ENCODE data around the gene STK17B. TPM values are rescaled to one million over a fixed set of nuclear protein-coding genes. Genes with fewer than 3 reads are reported as not detected.
A peak's percentile ranks its signal among the peaks of the same experiment; 100 is the strongest.

Gene STK17B
- total and polyA plus RNA-seq, 2 of the 13 experiments (the other 11 are each of a cell fraction or from before 2014, with no cell fraction given): 1.6 to 4.5 TPM

GRCh38 chr2:196170606-196171247, 651 bp downstream of the STK17B start (continued):
- no peak for TF ChIP-seq PHF5A (CRISPR knock-in tag; IDR thresholded peaks at IDR 0.05; ENCODE audit: low read depth, unreplicated experiment)
- no peak for TF ChIP-seq ZNF713 (CRISPR knock-in tag; IDR thresholded peaks at IDR 0.05)
- no peak for TF ChIP-seq NFE2L1 (CRISPR knock-in tag; IDR thresholded peaks at IDR 0.05; ENCODE audit: borderline replicate concordance)
- no peak for TF ChIP-seq ZNF20 (CRISPR knock-in tag; IDR thresholded peaks at IDR 0.05)
- no peak for TF ChIP-seq BCL6 (CRISPR knock-in tag; IDR thresholded peaks at IDR 0.05)
- no peak for TF ChIP-seq CENPBD1 (CRISPR knock-in tag; IDR thresholded peaks at IDR 0.05; ENCODE audit: borderline replicate concordance, low read depth)
- no peak for TF ChIP-seq JUND (CRISPR knock-in tag; IDR thresholded peaks at IDR 0.05)
- no peak for TF ChIP-seq KDM3A (CRISPR knock-in tag; IDR thresholded peaks at IDR 0.05; ENCODE audit: low read depth)
- TF ChIP-seq ZFP36L1 (CRISPR knock-in tag; IDR thresholded peaks at IDR 0.05): no peak
- TF ChIP-seq ZIK1 (CRISPR knock-in tag; IDR thresholded peaks at IDR 0.05; ENCODE audit: borderline replicate concordance, low read depth): peak; percentile 82; the same call in 1 of the 2 replicates
- no peak for TF ChIP-seq SP1 (IDR thresholded peaks at IDR 0.05)
- no peak for TF ChIP-seq SP1 (CRISPR knock-in tag; IDR thresholded peaks at IDR 0.05)
- no peak for TF ChIP-seq TRAFD1 (CRISPR knock-in tag; IDR thresholded peaks at IDR 0.05; ENCODE audit: borderline replicate concordance)
- no peak for TF ChIP-seq ZNF143 (CRISPR knock-in tag; IDR thresholded peaks at IDR 0.05)
- 0 out of 2 replicates have a peak, but pooled peaks have one; percentile 16 for TF ChIP-seq ZBTB34 (CRISPR knock-in tag; IDR thresholded peaks at IDR 0.05)
- TF ChIP-seq IKZF1 (IDR thresholded peaks at IDR 0.05): no peak
- TF ChIP-seq ZNF251 (CRISPR knock-in tag; IDR thresholded peaks at IDR 0.05): no peak
- no peak for TF ChIP-seq CBX5 (CRISPR knock-in tag; IDR thresholded peaks at IDR 0.05; ENCODE audit: borderline replicate concordance)
- TF ChIP-seq THAP7 (CRISPR knock-in tag; IDR thresholded peaks at IDR 0.05): no peak
- no peak for TF ChIP-seq PRDM10 (CRISPR knock-in tag; IDR thresholded peaks at IDR 0.05; ENCODE audit: low read depth)
- TF ChIP-seq U2AF1 (optimal IDR thresholded peaks at IDR 0.05; ENCODE audit: low read depth, low read length): no peak
- no peak for TF ChIP-seq ZNF335 (CRISPR knock-in tag; IDR thresholded peaks at IDR 0.05)
- no peak for TF ChIP-seq TEAD2 (CRISPR knock-in tag; IDR thresholded peaks at IDR 0.05)

Data from HepG2 (cell line).